Middle frontal gyrus (tissue), 1 donor: Measurements from ENCODE around the gene KIAA0319L.
"Not testable (repeated sequence)": the region's sequence is repeated elsewhere in the genome, so short reads cannot be mapped to it uniquely, and the experiment has no call there.

Experiments used
- DNase-seq: peaks from one replicate; pipeline ENCODE4 v3.0.0-alpha.2; 2015; ENCODE audit warnings: low spot score; ENCODE audit errors: extremely low spot score

The KIAA0319L gene

DNA sequence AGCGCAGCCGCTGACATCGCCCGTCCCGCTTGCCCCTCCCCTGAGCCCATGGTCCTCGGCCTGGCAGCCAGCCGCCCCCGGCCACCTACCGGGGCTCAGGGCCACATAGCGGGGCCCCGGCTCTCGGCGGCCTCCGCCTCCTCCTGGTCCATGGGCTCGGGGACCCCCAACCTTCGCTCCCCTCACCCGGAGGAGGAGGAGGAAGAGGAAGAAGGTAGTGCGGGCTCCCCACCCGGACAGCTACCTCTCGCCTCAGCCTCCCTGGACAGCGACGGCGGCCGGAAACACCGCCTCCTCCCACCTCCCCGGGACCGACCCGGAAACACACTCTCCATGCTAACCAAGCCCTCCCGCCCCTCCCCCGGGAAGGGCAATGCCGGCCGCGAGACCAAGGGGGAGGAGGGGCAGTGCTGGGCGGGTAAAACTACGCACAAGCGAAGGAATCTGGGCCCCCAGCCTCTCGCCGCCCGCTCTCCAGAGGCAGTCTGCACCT is at the start of gene KIAA0319L:
Gene KIAA0319L, minus strand, starts transcription at position 286 of the 493 bp plus-strand sequence. CDS start 2,912 bp downstream, outside the sequence.
- DNase-seq: peak; percentile 80

DNA sequence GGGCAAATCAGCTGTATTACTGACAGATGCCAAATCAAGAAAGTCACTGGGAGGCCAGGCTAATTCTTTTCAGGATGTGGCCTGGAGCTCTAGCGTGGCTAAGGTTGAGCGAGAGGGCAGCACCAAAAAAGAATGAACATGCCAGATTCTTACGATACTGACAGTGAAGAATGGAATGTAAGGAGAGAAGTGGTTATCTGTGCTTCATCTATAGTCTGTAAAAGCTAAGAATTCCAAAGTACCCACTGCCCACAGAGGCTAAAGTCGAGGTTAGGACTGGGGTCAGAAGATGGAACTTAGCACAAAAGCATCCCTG is 48.6 kb upstream of the KIAA0319L start:
- DNase-seq: no peak

DNA sequence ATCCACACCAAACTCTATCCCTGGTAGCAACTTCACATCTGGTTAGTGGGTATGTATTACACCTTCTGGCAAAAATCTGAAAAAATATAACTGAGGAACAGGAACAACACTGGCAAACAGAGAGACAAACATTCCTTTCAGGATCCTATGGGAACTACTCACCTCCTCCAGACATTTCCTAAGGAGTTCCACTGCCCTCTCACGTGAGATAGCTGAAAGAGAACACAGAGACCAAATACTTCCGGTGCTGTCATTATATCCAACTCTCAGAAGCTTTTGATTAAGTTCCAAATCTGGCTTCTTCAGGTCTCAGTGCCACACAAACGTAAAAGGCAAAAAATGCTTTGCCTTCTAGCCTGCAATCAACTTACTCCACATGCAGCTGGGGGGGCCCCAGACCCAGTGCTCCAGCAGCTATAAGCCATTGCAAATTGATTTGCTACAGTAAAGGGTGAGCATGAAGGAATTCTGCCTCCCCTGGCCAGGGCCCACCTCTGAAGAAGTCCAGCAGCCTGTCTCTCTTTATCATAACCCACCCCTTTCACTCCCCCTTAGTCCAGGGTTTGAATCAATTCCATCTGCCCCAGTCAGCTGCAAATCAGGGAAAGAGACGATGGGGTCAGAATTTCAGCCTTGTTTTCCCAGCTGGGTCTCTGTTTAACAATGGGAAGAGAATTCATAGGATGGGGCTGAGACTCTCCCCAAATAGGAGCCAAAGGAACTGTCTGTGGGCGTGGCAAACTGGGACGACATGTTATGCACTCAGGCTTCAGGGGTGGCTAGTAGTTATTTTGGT is 48.1 kb upstream of the KIAA0319L start:
- DNase-seq: no peak

DNA sequence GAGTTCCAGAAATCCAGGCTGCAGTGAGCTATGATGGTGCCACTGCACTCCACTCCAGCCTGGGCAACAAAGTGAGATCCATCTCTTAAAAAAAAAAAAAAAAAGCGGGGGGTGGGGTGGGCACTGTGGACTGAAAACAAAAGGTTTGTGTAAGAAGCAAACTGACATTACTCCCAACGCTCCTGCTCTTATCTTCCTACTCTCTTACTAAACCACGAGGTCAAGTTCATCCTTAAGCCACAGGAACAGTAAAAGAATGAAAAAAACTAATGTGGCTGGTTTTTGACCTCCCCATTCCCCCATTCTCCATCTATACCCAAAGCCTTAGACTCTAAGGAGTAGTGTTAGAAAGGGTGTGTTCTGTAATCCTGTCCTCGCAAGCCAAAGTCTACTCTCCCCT is 46.7 kb upstream of the KIAA0319L start:
- DNase-seq: no peak

DNA sequence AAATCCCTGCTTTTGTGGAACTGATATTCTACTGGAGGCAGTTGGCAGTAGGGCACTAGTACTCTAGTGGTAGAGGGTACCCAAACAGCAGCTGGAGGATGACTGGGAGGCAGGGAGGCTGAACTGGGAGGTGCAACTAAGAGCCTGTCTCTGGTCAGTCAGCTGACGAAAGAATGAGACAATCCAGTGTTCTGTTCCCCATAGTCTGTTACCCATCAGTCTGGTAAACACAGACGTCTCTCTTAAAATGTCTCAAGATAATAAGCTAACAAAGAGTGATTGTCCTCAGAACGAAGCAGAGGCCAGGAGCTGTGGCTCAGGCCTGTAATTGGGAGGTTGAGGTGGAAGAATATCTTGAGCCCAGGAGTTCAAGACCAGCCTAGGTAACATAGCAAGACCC is 46.3 kb upstream of the KIAA0319L start:
- DNase-seq: no peak

DNA sequence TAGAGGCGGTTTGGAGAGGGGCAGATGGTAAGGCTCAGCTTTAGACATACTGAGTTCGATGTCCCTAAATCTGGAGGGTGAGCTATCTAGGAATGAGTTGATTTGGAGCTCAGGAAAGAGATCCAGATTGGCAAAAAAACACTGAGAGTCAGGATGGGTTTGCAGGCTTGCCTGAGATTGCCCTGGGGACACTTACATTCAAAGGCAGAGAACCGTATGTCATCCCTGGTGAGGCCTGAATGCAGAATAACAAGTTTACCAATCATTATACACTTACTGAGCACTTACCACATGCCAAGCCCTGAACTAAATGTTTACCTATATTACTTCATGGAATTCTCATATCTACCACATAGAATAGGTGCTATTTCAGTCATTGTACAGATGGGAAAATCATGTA is 43.4 kb upstream of the KIAA0319L start:
- DNase-seq: no peak

DNA sequence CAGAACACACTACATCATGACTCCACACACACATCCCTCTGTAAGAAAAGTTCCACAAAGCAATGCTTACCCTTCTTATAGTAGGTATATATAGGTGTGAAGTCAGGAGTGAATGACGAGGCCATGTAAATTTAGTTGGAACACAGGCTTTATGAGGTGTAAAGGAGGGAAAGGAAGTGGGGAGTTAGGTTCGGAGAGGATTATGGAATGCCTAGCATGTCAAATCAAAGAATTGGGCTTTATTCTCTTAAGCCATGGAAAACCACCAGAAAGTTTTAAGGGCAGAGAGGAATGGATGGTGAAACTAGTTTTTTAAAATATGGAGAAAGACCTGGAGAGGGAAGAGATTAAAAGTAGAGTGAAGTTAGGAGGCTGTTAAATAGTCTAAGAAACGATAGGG is 42.2 kb upstream of the KIAA0319L start:
- no peak for DNase-seq

DNA sequence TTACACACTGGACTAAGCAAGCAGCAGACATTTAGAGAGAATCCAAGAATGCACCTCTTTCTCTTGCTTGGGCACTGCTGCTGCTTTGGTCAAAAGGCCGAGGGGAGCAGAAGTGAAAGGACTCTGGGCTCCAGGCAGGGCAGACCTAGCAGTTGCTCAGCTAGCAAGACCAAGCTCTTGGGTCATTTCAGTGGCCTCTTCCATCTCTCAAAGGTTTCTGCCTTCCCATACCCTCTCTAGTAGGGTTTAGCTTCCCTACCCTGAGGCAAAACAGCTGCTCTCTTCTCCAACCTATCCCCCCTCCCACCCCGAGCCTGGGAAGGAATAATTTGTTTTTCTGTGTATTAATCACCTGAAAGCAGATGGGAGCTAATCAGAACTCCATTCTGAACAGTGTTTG is 41.7 kb upstream of the KIAA0319L start:
- no peak for DNase-seq

DNA sequence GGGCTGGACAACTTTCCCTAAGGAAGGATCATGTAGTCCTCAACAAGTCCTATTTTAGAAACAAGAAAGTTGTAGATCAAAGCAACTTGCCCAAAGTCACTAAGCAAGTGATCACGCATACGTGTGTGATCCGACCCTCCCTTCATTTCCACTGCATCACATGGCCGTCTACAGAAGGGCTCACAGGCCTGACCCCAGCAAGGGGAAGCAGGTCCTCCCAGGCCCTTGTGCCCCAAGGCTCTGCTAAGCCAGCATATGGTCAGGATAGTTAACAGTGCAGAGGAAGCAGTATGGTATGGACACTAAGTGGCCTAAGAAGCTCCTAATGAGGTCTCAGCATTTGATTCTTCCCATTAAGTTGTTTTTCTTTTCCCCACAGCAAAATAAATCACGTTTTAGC is 40.7 kb upstream of the KIAA0319L start:
- no peak for DNase-seq

DNA sequence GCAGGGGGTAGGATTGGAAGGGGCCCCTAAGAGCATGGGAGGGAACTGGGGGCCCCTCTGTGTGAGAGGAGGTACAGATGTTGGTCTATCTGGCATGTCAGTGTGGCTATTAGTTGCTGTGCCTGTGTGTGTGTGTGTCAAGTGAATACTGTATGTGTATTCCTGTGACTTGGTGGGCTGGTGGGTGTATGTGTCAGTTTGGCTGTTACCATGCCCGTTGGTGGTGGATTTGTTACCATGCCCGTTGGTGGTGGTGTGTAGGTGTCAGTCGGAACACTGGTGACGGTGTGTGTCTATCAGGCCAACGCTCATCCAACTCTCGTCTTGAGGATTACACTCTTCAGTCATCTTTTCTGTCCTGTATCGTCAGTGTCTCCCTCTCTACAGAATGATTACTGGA is 38.5 kb upstream of the KIAA0319L start:
- DNase-seq: no peak

DNA sequence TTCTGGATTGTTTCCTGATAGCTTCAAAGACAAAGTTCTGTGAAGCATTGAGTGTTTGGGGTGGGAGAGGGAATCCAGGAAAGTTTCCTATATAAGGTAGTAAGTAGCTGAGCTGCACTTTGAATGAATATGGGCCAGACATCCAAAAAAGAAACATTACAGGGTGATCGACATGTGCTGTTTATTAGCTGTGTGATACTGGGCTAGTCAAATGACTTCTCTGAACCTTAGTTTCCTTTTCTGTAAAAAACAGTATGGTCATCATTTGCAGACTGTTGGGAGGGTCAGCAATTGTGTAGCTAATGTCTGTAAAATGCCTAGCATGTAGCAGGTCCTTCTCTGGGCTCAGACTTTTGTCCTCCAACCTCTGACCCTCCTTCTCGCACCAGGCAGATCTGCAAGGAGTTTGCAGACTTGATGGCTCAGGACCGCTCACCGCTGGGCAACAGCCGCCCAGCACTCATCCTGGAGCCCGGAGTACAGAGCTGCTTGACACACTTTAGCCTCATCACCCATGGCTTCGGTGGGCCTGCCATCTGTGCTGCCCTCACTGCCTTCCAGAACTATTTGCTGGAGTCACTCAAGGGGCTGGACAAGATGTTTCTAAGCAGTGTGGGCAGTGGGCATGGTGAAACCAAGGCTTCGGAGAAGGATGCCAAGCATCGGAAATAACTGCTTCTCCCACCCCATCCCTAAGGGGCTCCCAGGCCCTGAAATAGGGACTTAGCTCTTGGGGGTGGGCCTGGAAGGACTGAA is 37.0 kb upstream of the KIAA0319L start:
- DNase-seq: no peak

DNA sequence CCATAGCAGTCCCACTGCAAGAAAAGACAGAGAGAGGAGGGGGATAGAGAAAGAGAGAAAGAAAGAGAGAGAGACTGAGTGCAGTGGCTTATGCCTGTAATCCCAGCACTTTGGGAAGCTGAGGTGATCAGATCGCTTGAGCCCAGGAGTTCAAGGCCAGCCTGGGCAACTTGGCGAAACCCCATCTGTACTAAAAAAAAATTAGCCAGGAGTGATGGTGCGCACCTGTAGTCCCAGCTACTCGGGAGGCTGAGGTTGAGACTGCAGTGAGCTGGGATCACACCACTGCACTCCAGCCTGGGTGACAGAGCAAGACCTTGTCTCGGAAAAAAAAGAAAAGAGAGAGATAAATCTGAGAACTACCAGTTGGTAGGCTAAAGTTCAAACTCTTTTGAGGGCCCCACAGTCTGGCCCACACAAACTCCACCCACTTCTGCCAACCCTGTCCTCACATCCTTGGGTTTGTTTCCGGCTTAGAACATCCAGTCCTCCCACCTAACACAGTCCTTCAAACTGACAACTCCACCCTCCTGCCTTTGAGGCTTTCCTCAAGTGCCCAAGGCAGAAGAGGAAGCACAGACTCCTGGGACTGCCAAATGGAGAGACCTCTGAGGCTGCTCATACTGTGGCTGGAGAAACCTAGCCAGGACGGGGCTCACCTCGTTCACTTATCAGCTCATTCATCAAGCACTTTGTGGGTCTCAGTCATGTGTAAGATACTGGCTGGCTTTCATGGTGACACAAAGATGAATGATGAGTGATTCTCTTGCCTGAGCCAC is 36.0 kb upstream of the KIAA0319L start:
- no peak for DNase-seq

DNA sequence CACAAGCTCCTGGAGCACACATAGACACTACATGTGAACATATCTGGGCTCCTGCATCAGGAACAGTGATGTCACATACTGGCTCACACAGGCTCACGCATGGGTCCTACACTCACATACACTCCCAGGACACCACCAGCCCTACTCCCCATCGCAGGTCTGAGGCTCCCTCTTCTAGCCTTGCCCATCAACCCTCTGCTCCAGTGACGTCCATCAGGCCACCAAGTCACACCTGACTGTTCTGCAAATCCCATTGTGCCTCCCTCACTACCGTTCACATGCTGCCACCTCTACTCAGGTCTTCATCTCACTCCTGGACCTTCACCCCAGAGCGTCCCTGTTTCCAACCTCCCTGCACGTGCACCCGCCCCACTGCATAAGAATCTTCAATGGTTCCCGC is 34.0 kb upstream of the KIAA0319L start:
- no peak for DNase-seq

DNA sequence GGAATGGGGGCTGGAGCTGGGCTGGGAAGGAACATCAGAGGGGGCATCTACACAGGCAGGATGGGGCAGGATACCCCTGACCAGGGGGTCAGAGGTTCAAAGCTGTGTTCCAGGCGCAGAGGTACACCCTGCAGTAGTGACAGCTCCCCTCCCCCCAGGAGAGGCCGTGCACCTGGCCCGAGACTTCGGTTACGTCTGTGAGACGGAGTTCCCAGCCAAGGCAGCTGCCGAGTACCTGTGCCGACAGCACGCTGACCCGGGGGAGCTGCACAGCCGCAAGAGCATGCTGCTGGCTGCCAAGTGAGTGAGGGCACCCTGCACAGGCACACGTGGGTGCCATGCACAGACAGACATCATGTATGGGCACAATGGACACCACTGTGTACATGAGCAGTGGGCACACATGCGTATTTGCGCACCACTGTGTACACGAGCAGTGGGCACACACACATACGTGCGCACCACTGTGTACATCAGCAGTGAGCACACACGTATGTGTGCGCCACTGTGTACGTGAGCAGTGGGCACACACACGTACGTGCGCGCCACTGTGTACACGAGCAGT is 33.4 kb upstream of the KIAA0319L start:
- DNase-seq: no peak

DNA sequence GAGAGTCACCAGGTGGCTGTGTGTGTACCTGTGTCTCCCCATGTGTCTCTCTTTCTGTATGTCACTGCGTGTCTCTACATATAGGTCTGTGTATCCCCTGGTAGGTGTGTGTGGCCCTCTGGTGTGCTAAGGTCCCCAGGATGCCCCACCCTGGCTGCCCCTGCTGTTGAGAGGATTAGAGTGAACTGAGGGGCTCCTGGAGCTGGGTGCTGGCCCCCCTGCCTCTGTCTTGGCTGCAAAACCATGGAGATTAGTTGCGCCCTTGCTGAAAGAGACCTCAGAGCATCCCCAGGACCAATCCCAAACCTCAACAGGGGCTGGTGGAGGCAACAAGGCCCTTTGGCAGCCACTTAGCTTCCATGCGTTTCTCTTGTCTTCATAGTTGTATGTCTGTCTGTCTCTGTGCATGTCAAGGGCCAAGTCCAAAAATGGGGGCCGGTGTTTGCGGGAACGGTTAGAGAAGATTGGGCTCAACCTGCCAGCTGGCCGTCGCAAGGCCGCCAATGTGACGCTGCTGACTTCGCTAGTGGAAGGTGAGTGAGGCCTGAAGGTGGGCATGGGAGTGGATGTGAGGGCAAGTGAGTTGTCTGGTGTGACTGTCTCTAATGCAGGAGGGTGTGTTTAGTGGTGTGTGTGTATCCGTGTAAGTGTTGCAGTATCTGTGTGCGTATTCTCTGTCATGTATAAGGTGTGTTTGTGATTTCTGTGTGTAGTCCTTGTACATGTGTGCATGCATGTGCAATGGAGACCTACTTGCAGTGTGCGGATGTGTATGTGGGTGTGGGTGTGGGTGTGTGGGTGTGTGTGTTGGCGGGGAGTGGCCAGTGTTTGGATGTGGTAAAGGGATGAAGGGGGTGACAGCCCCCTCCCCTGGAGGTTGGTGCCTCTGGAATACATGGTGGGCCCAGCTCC is 32.6 kb upstream of the KIAA0319L start:
- no peak for DNase-seq

DNA sequence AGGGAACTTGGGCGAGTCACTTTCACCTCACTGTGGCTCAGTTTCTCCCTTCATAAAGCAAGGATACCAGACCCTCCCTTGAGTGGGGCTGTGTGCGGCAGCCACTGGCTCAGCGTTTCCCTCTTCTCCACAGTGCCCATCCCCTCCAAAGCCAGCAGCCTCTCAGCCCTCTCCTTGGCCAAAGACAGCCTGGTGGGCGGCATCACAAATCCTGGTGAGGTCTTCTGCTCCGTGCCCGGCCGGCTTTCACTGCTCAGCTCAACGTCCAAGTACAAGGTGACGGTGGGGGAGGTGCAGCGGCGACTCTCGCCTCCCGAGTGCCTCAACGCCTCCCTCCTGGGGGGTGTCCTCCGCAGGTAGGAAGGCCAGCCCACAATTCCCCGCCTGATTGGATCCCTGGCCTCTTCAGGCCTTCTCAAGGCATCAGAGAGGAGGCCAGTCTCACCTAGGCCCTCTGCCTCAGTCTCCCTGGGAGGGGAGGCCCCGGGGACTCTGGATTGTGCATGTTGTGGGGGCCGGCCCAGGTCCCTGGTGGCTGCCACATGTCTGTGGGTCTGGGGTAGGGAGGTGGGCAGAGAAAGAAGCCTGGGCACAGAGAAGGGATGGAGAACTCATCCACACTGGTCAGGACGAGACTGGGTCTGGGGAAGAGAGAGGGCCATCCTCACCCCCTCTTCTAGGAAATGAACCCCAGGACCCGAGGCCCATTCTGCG is 31.2 kb upstream of the KIAA0319L start:
- no peak for DNase-seq

DNA sequence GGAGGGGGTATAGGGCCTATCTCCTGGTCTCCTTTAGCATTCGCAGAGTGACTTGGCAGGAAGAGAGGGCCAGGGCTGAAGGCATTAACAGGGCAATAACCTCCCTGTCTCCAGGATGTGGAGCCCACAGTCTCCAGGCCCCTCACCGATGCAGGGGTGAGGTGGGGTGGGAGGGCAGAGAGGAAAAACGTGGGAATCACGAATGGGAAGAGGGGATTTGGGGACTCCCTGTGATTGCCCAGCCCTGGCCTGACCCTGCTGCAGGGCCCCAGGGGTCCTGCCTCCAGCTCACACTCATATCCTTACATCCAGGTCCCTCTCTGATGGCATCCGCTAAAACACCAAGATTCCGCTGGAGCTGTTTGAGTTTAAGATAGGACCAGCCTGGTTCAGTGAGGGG is 30.5 kb upstream of the KIAA0319L start:
- no peak for DNase-seq

DNA sequence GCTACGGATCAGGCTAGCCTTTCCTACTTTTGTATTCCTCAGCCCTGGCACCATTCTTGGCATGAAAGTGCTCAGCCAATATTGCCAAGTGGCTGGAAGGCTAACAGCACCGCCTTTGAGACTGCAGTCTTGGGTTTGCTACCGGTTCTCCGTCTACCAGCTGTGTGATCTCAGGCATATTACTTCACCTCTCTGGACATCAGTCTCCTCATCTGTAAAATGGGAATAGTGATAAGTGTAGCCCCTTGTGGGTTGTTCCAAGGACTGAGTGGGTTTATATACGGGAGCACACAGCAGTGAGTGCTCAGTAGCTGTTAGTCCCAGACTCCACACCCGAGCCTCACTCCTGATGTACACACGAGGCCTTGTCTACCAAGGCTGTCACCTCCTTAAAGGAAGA is 29.6 kb upstream of the KIAA0319L start:
- no peak for DNase-seq

DNA sequence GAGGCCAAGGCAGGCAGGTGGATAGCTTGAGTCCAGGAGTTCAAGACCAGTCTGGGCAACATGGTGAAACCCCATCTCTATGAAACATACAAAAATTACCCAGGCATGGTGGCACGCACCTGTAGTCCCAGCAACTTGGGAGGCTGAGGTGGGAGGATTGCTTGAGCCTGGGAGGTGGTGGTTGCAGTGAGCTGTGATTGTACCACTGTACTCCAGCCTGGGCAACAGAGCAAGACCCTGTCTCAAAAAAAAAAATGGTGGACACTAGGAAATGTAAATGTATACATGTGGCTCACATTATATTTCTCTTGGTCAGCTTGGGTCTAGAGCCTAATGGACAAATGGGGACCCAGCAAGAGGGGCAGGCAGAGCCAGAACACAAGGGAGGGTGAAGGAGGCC is 28.6 kb upstream of the KIAA0319L start:
- not testable (repeated sequence) for DNase-seq

DNA sequence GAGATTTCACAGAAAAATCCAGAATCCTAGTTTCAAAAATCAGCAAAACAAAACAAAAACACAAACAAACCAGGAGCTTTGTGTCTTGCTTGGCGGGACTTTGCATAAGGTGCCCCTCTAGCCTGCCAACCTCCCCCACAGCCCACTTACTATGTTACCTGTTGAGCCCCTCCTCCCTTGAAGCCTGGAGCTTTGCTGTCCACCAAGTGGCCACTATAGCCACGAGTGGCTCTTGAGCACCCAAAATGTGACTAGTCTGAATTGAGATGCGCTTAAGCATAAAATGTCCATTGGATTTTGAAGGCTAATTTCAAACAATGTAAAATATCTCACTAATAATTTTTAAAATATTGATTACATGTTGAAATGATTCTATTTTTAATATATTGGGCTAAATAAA is 28.1 kb upstream of the KIAA0319L start:
- no peak for DNase-seq
